Lung (tissue), 12 donors: ENCODE data around the gene KLHL26. TPM values are rescaled to one million over a fixed set of nuclear protein-coding genes. Genes with fewer than 3 reads are reported as not detected.
"Not testable (repeated sequence)": the region's sequence is repeated elsewhere in the genome, so short reads cannot be mapped to it uniquely, and the experiment has no call there.

Experiments
- ATAC-seq: fragments of 200-7000 bp; cut with Tn5 transposase; one replicate; pipeline ENCODE4 v1.9.1; 2020; ENCODE audit warnings: moderate number of reproducible peaks; ENCODE audit not compliant: insufficient read depth, low FRiP score
- DNase-seq, 3 donors: peaks; one replicate each; pipeline ENCODE4 v3.0.0-alpha.2; 2013 to 2017
- H3K27ac ChIP-seq, 2 donors: one replicate each; pipeline ENCODE4 v1.5.1; 2013; ENCODE audit warnings: mild to moderate bottlenecking in 2 of 2, moderate library complexity in 2 of 2, control low read depth in 1 of 2, inconsistent platforms in 1 of 2, low read depth in 1 of 2, low read length in 1 of 2
- H3K27me3 ChIP-seq, 3 donors: one replicate each; pipeline ENCODE4 v1.5.1; 2013; ENCODE audit warnings: low read length in 2 of 3; ENCODE audit not compliant: control insufficient read depth in 3 of 3, insufficient read depth in 3 of 3
- H3K36me3 ChIP-seq, 4 donors: one replicate each; pipeline ENCODE4 v1.5.1; 2013; ENCODE audit warnings: low read length in 4 of 4, mild to moderate bottlenecking in 1 of 4, moderate library complexity in 1 of 4; ENCODE audit not compliant: control insufficient read depth in 4 of 4, insufficient read depth in 4 of 4
- H3K4me1 ChIP-seq, 5 donors: one replicate each; pipeline ENCODE4 v1.5.1; 2013; ENCODE audit warnings: low read length in 5 of 5, mild to moderate bottlenecking in 2 of 5, moderate library complexity in 1 of 5; ENCODE audit not compliant: control insufficient read depth in 5 of 5, insufficient read depth in 5 of 5
- H3K4me3 ChIP-seq: one replicate; pipeline ENCODE4 v1.5.1; 2013; ENCODE audit warnings: mild to moderate bottlenecking, control low read depth, moderate library complexity
- H3K9ac ChIP-seq, 2 donors: one replicate each; pipeline ENCODE4 v1.5.1; 2013; ENCODE audit warnings: low read length in 2 of 2, control low read depth in 1 of 2; ENCODE audit not compliant: insufficient read depth in 1 of 2
- H3K9me3 ChIP-seq, 4 donors: one replicate each; pipeline ENCODE4 v1.5.1; 2013; ENCODE audit warnings: low read length in 3 of 4, mild to moderate bottlenecking in 1 of 4, moderate library complexity in 1 of 4; ENCODE audit not compliant: control insufficient read depth in 4 of 4, insufficient read depth in 3 of 4
- CTCF ChIP-seq: IDR thresholded peaks from 2 replicates; pipeline ENCODE4 v1.5.1; 2012; ENCODE audit warnings: mild to moderate bottlenecking; ENCODE audit errors: control extremely low read depth, extremely low read depth
- WGBS, 2 donors: extraction: QIAGEN DNeasy Blood & Tissue Kit; methylation state at CpG; one replicate each; pipeline ENCODE4 v1.1.7; 2013; 5-methylcytosine and 5-hydroxymethylcytosine counted together
- polyA plus RNA-seq, 2 donors: library from polyadenylated mRNA; stranded (reverse); fragments of 200-250 nt; gene quantifications; one replicate each; pipeline ENCODE4 v1.2.1, GENCODE V29; 2013
- total RNA-seq, 2 donors: library from RNA; depleted of rRNA in 1 of 2; stranded (reverse); fragments of >200 nt in 1 of 2; gene quantifications; one replicate each; pipeline ENCODE4 v1.2.1, GENCODE V29; 2014 to 2021
- donor health status: control.
- donor health status: control.
- donor health status: Bipolar disorder and iron deficiency.
- donor health status: healthy.
- donor health status: DM: yes; HTN: yes; CAD: no.

The KLHL26 gene
- total and polyA plus RNA-seq, 4 donors, result 4.1 to 18.0 (median 8.4) TPM

- peaks cover 0 to 13% (median 10%) of the 10 kb centered on the region in 3 donors for H3K27me3 ChIP-seq
- H3K27ac ChIP-seq, result no peak overlapping the region
- peaks cover 0 to 7% (median 5%) of the 10 kb centered on the region in 4 donors for H3K36me3 ChIP-seq
- H3K9me3 ChIP-seq, result no peaks in the 10 kb centered on the region
- no peak overlapping the region for H3K9ac ChIP-seq
- no peak for TF ChIP-seq CTCF
- no peak overlapping the region for H3K4me3 ChIP-seq
- H3K4me1 ChIP-seq, result peaks cover 0 to 28% (median 11%) of the 10 kb centered on the region in 5 donors
- 94 to 97% methylated on average over 22 of the region's 22 CpGs for WGBS, 2 donors
- DNase-seq (no peak), ATAC-seq (no peak)
Measured at GRCh38 chr19:18591735-18592385, 45.0 kb upstream of the KLHL26 start.

DNA sequence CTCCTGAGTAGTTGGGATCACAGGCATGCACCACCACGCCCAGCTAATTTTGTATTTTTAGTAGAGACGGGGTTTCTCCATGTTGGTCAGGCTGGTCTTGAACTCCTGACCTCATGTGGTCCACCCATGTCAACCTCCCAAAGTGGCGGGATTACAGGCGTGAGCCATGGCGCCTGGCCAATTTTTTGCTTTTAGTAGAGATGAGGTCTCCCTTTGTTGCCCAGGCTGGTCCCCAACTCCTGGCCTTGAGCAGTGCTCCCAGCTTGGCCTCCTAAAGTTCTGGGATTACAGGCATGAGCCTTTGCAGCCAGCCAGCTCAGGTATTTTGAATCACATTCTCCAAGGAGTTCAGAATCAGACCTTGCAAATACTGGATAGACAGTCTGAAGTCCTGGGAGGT is 44.1 kb upstream of the KLHL26 start:
- H3K27ac ChIP-seq, H3K9ac ChIP-seq, DNase-seq, H3K36me3 ChIP-seq, H3K9me3 ChIP-seq, ATAC-seq, H3K4me3 ChIP-seq: not testable (repeated sequence)
- H3K4me1 ChIP-seq, result peaks cover 0 to 28% (median 11%) of the 10 kb centered on the region in 5 donors
- H3K27me3 ChIP-seq, result peaks cover 0 to 14% (median 12%) of the 10 kb centered on the region in 3 donors
- 87 to 94% methylated on average over 5 of the region's 5 CpGs for WGBS, 2 donors

DNA sequence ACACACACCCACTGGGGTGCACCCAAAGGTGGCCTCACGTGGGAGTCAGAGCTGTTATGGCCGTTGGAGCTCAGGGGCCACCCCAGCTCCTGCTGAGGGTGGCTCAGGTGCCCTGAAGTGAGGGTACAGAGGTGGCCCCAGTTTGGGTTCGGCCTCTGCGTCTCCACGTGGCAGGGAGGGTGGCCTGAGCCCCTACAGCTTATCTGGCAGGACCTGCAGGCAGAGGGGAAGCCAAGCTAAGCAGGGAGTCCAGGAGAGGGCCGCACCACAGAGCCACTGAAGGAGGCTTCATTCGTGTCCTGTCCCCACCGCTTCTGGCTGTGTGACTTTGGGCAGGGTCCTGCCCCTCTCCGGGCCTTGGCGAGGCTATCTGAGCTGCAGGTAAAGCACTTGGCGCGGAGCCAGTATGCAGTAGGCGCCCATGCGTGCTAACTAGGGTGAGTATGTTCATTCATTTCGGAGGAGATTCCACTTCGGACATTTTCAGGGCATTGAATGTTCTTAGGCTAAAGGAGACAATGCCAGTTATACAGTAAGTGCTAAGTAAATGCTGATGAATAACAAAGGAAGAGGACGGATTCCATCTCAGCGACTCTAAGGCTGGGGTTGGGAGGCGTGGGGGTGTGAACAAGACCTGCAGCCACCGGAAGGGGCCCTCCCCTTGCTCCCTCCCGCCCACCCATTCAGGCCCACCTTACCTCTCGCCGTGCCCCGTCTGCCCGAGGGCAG is 43.3 kb upstream of the KLHL26 start:
- TF ChIP-seq CTCF, result no peak
- WGBS, 2 donors, result 50 to 52% methylated on average over 24 to 25 of the region's 25 CpGs
- Histone ChIP-seq H3K27ac (no peak overlapping the region), H3K27me3 (peaks cover 0 to 17% (median 17%) of the 10 kb centered on the region in 3 donors), H3K4me1 (peaks cover 0 to 21% (median 11%) of the 10 kb centered on the region in 5 donors), H3K9ac (no peak overlapping the region), H3K4me3 (no peak overlapping the region), H3K9me3 (peaks cover 0 to 1% (median 0%) of the 10 kb centered on the region in 4 donors), H3K36me3 (peaks cover 0 to 7% (median 5%) of the 10 kb centered on the region in 4 donors)
- DNase-seq, result no peak
- ATAC-seq, result no peak
